ENCODE data around the gene WT1.

Gene WT1

DNA sequence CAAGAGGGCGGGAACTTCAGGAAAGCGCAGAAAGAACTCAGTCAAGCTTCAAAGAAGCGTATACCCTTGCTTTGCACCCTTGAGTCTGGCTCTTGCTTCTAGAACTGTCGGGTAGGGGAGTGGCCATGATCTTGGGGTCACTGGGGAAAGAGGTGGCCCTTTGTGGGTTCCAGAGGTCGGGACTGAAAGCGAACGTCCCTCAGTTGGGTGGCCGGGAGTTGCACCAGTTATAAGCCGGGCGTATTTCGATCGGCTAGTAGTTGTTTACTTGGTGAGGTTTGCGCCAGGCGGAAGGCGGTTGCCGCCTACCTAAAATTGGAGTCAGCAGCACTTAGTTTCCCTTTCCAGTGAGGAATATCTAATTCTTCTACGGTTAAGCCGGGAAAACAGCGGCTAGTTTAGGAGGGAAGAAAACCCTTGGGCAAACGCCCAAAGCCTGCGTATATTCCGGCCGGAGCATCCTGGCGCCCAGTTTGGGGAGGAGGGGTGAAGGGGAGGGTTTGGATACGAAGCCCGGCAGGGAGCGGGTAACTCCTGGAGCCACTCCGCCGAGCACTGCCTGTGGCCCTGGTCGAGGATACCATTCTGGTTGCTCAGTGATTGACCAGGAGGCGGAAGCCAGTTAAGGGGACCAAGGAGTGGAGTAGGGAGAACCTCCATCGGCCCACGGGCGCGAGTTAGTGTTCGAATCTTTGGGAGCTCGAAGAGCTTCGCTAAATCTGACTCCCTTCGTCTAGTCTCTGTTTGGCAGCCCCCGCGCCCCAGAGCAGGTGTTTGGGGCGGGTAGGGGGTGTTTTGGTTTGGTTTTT is 807 bp upstream of the WT1 start:
- H3K4me3 ChIP-seq (ENCODE audit: low read depth, low read length) = no peak overlapping the region
- H3K4me1 ChIP-seq = no peaks in the 10 kb centered on the region
- H3K27me3 ChIP-seq (ENCODE audit: control insufficient read depth, insufficient read depth, low read length) = no peaks in the 10 kb centered on the region
- H3K4me2 ChIP-seq (ENCODE audit: low read length) = no peak overlapping the region
- no peak overlapping the region for H2AFZ ChIP-seq
- H3K36me3 ChIP-seq (ENCODE audit: control insufficient read depth, insufficient read depth, low read length) = no peaks in the 10 kb centered on the region
- TF ChIP-seq, protein P1, sequence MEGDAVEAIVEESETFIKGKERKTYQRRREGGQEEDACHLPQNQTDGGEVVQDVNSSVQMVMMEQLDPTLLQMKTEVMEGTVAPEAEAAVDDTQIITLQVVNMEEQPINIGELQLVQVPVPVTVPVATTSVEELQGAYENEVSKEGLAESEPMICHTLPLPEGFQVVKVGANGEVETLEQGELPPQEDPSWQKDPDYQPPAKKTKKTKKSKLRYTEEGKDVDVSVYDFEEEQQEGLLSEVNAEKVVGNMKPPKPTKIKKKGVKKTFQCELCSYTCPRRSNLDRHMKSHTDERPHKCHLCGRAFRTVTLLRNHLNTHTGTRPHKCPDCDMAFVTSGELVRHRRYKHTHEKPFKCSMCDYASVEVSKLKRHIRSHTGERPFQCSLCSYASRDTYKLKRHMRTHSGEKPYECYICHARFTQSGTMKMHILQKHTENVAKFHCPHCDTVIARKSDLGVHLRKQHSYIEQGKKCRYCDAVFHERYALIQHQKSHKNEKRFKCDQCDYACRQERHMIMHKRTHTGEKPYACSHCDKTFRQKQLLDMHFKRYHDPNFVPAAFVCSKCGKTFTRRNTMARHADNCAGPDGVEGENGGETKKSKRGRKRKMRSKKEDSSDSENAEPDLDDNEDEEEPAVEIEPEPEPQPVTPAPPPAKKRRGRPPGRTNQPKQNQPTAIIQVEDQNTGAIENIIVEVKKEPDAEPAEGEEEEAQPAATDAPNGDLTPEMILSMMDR (IDR thresholded peaks at IDR 0.05) = no peak
- no peaks in the 10 kb centered on the region for H3K79me2 ChIP-seq
- H3K9me3 ChIP-seq (ENCODE audit: control insufficient read depth, low read length) = no peaks in the 10 kb centered on the region
- no peak overlapping the region for H3K27ac ChIP-seq
- H3K9ac ChIP-seq = no peak overlapping the region

DNA sequence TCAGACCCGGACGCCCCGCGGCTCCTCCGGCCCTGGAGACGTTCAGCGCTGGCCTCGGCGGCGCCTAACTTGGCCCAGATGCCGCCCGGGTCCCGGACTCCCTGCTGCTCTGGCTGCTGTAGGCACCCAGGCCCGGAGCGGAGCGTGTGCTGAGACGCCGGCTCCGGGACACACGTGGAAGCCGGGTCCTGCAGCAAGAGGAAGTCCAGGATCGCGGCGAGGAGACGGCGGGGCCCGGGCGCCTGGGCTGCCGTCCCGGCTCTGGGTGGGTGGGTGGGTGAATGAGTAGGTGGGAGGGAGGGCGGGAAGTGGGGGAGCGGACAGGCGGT is 223 bp downstream of the WT1 start:
- no peaks in the 10 kb centered on the region for H3K27me3 ChIP-seq (ENCODE audit: control insufficient read depth, insufficient read depth, low read length)

DNA sequence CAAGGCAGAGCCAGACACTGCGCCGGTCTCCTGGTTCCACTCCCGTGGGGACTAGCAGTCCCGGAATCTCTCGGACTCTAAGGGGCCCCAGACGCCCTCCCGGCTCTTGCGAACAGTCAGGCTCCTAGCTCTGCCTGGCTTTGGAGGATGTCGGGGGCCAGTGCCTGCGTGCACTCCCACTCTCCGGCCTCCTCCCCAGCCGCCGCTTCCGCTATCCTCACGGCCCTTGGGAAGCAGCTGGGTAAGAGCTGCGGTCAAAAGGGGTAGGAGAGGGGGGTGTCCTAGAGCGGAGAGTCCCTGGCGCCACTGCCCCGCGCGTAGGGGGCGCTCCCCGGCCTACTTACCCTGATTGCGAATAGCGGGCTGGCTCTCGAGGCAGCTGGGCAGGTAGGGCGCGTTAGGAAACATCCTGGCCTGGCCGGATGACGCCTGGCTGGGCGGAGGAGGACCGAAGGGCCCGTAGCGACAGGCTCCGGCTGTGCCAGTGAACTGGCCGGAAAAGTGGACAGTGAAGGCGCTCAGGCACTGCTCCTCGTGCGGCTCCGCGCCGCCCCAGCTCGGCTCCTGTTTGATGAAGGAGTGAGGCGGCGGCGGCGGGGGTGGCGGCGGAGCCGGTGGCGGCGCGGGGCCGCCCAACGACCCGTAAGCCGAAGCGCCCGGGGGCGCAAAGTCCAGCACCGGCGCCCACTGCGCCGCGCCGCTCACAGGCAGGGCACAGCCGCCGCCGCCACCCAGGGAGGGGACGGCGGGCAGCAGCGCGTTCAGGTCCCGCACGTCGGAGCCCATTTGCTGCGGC is 785 bp downstream of the WT1 start:
- Histone ChIP-seq H3K27me3 (ENCODE audit: control insufficient read depth, insufficient read depth, low read length) (no peaks in the 10 kb centered on the region), H3K9ac (no peak overlapping the region), H2AFZ (no peak overlapping the region), H3K79me2 (no peaks in the 10 kb centered on the region), H3K4me3 (ENCODE audit: low read depth, low read length) (peak overlapping the region; percentile 44), H3K36me3 (ENCODE audit: control insufficient read depth, insufficient read depth, low read length) (no peaks in the 10 kb centered on the region), H3K9me3 (ENCODE audit: control insufficient read depth, low read length) (no peaks in the 10 kb centered on the region), H3K4me1 (no peaks in the 10 kb centered on the region), H3K4me2 (ENCODE audit: low read length) (no peak overlapping the region), H3K27ac (no peak overlapping the region)
- TF ChIP-seq, protein P1 (IDR thresholded peaks at IDR 0.05) = no peak

More for the DNA sequence above, 223 bp downstream of the WT1 start:
- Histone ChIP-seq H3K9ac (no peak overlapping the region), H3K4me1 (no peaks in the 10 kb centered on the region), H2AFZ (no peak overlapping the region), H3K9me3 (ENCODE audit: control insufficient read depth, low read length) (no peaks in the 10 kb centered on the region), H3K79me2 (no peaks in the 10 kb centered on the region), H3K4me2 (ENCODE audit: low read length) (no peak overlapping the region), H3K4me3 (ENCODE audit: low read depth, low read length) (no peak overlapping the region), H3K27ac (no peak overlapping the region), H3K36me3 (ENCODE audit: control insufficient read depth, insufficient read depth, low read length) (no peaks in the 10 kb centered on the region)
- TF ChIP-seq, protein P1 (IDR thresholded peaks at IDR 0.05) = no peak

DNA sequence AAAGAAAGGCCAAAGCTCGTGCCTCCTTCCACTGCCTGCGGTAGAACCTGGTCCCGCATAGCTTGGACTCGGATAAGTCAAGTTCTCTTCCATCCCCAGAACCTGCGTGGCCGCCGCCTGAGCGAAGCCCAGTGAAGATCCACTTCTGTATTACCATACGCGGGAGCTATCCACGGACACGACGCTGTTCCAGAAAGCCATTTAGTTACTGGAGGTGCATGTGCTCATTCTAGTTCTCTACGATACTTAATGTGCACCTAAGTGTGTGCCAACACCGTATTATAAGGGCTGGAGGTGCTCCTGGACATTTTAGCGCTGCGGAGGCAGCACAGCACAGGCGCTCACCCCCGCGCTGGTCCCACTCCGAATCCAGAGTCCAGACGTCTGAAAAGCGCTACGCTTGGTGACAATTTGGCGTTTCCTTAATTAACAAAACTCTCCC is 1.4 kb downstream of the WT1 start:
- H3K4me1 ChIP-seq = no peaks in the 10 kb centered on the region
- no peak overlapping the region for H3K4me3 ChIP-seq (ENCODE audit: low read depth, low read length)
- no peak overlapping the region for H3K9ac ChIP-seq
- H3K36me3 ChIP-seq (ENCODE audit: control insufficient read depth, insufficient read depth, low read length) = no peaks in the 10 kb centered on the region
- H3K9me3 ChIP-seq (ENCODE audit: control insufficient read depth, low read length) = no peaks in the 10 kb centered on the region
- H3K27ac ChIP-seq = no peak overlapping the region
- no peaks in the 10 kb centered on the region for H3K79me2 ChIP-seq
- TF ChIP-seq, protein P1 (IDR thresholded peaks at IDR 0.05) = no peak
- H2AFZ ChIP-seq = no peak overlapping the region
- no peaks in the 10 kb centered on the region for H3K27me3 ChIP-seq (ENCODE audit: control insufficient read depth, insufficient read depth, low read length)
- H3K4me2 ChIP-seq (ENCODE audit: low read length) = no peak overlapping the region
